ENCODE results near the gene PCMT1. TPM values are rescaled to one million over a fixed set of nuclear protein-coding genes. Genes with fewer than 3 reads are reported as not detected.

Gene PCMT1
- total and polyA plus RNA-seq, 9 of the 15 experiments (the other 6 are each of a cell fraction or from before 2014, with no cell fraction given): 217 to 541 (median 327) TPM

DNA sequence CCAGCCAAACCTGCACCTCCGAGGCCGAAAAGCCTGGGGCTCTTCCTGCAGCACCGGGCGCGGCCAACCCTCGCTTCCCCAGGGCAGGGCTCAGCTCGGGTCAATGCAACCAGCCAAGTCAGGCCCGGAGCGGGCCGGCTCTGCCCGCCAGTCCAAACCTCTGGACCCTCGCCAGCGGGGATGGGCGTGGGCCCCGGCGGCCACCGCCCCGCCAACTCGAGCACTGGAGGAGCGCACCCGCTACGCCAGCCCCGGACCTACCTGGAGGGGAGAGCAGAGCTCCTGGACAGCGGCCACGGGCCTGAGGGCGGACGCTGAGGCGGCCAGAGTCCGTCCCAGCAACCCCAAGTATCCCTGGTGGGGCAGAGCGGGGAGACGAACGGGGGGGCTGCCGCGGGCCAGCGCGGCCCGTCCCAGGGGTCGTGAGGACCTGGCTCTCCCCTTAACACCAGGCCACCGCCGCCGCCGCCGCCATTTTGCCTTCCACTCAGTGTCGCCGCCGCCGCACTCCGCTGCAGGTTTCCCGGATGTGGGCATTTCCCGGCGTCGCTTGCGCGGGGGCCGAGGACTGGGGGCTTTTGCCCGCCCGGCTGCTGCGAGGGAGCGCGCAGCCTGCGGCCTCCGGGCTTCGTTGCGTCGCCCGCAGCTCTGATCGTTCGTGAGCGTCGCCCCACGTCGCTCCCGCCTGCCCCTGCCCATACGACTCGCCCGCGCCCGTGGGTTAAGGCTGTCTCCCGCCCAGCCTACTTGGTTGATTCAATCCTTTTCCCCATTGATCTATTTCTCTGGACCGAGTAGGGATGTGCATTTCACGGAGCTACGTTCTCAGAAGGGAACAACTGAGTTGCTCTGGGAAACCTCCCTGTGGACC lies 31.7 kb upstream of the PCMT1 start, which contains the start of gene LATS1 (continued):
- TF ChIP-seq, protein P1, sequence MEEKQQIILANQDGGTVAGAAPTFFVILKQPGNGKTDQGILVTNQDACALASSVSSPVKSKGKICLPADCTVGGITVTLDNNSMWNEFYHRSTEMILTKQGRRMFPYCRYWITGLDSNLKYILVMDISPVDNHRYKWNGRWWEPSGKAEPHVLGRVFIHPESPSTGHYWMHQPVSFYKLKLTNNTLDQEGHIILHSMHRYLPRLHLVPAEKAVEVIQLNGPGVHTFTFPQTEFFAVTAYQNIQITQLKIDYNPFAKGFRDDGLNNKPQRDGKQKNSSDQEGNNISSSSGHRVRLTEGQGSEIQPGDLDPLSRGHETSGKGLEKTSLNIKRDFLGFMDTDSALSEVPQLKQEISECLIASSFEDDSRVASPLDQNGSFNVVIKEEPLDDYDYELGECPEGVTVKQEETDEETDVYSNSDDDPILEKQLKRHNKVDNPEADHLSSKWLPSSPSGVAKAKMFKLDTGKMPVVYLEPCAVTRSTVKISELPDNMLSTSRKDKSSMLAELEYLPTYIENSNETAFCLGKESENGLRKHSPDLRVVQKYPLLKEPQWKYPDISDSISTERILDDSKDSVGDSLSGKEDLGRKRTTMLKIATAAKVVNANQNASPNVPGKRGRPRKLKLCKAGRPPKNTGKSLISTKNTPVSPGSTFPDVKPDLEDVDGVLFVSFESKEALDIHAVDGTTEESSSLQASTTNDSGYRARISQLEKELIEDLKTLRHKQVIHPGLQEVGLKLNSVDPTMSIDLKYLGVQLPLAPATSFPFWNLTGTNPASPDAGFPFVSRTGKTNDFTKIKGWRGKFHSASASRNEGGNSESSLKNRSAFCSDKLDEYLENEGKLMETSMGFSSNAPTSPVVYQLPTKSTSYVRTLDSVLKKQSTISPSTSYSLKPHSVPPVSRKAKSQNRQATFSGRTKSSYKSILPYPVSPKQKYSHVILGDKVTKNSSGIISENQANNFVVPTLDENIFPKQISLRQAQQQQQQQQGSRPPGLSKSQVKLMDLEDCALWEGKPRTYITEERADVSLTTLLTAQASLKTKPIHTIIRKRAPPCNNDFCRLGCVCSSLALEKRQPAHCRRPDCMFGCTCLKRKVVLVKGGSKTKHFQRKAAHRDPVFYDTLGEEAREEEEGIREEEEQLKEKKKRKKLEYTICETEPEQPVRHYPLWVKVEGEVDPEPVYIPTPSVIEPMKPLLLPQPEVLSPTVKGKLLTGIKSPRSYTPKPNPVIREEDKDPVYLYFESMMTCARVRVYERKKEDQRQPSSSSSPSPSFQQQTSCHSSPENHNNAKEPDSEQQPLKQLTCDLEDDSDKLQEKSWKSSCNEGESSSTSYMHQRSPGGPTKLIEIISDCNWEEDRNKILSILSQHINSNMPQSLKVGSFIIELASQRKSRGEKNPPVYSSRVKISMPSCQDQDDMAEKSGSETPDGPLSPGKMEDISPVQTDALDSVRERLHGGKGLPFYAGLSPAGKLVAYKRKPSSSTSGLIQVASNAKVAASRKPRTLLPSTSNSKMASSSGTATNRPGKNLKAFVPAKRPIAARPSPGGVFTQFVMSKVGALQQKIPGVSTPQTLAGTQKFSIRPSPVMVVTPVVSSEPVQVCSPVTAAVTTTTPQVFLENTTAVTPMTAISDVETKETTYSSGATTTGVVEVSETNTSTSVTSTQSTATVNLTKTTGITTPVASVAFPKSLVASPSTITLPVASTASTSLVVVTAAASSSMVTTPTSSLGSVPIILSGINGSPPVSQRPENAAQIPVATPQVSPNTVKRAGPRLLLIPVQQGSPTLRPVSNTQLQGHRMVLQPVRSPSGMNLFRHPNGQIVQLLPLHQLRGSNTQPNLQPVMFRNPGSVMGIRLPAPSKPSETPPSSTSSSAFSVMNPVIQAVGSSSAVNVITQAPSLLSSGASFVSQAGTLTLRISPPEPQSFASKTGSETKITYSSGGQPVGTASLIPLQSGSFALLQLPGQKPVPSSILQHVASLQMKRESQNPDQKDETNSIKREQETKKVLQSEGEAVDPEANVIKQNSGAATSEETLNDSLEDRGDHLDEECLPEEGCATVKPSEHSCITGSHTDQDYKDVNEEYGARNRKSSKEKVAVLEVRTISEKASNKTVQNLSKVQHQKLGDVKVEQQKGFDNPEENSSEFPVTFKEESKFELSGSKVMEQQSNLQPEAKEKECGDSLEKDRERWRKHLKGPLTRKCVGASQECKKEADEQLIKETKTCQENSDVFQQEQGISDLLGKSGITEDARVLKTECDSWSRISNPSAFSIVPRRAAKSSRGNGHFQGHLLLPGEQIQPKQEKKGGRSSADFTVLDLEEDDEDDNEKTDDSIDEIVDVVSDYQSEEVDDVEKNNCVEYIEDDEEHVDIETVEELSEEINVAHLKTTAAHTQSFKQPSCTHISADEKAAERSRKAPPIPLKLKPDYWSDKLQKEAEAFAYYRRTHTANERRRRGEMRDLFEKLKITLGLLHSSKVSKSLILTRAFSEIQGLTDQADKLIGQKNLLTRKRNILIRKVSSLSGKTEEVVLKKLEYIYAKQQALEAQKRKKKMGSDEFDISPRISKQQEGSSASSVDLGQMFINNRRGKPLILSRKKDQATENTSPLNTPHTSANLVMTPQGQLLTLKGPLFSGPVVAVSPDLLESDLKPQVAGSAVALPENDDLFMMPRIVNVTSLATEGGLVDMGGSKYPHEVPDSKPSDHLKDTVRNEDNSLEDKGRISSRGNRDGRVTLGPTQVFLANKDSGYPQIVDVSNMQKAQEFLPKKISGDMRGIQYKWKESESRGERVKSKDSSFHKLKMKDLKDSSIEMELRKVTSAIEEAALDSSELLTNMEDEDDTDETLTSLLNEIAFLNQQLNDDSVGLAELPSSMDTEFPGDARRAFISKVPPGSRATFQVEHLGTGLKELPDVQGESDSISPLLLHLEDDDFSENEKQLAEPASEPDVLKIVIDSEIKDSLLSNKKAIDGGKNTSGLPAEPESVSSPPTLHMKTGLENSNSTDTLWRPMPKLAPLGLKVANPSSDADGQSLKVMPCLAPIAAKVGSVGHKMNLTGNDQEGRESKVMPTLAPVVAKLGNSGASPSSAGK (IDR thresholded peaks at IDR 0.05): peak; percentile 80
- TF ChIP-seq KAT7 (CRISPR knock-in tag; IDR thresholded peaks at IDR 0.05; ENCODE audit: borderline replicate concordance) (peak; percentile 94), POLR2AphosphoS5 (IDR thresholded peaks at IDR 0.05; ENCODE audit: control insufficient read depth, insufficient read depth, low read depth, low read length) (peak; percentile 86), ZNF165 (CRISPR knock-in tag; IDR thresholded peaks at IDR 0.05; ENCODE audit: borderline replicate concordance) (peak; percentile 58; the same call in 1 of the 2 replicates), ZNF707 (CRISPR knock-in tag; conservative IDR thresholded peaks at IDR 0.05) (no peak), DACH1 (IDR thresholded peaks at IDR 0.05; ENCODE audit: partially characterized antibody) (peak; percentile 9), RFX1 (IDR thresholded peaks at IDR 0.05) (no peak), KLF1 (tag; IDR thresholded peaks at IDR 0.05) (peak; percentile 91)
- TF ChIP-seq, protein P2, sequence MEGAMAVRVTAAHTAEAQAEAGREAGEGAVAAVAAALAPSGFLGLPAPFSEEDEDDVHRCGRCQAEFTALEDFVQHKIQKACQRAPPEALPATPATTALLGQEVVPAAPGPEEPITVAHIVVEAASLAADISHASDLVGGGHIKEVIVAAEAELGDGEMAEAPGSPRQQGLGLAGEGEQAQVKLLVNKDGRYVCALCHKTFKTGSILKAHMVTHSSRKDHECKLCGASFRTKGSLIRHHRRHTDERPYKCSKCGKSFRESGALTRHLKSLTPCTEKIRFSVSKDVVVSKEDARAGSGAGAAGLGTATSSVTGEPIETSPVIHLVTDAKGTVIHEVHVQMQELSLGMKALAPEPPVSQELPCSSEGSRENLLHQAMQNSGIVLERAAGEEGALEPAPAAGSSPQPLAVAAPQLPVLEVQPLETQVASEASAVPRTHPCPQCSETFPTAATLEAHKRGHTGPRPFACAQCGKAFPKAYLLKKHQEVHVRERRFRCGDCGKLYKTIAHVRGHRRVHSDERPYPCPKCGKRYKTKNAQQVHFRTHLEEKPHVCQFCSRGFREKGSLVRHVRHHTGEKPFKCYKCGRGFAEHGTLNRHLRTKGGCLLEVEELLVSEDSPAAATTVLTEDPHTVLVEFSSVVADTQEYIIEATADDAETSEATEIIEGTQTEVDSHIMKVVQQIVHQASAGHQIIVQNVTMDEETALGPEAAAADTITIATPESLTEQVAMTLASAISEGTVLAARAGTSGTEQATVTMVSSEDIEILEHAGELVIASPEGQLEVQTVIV (CRISPR knock-in tag; IDR thresholded peaks at IDR 0.05; ENCODE audit: borderline replicate concordance): no peak
- TF ChIP-seq, protein P3, sequence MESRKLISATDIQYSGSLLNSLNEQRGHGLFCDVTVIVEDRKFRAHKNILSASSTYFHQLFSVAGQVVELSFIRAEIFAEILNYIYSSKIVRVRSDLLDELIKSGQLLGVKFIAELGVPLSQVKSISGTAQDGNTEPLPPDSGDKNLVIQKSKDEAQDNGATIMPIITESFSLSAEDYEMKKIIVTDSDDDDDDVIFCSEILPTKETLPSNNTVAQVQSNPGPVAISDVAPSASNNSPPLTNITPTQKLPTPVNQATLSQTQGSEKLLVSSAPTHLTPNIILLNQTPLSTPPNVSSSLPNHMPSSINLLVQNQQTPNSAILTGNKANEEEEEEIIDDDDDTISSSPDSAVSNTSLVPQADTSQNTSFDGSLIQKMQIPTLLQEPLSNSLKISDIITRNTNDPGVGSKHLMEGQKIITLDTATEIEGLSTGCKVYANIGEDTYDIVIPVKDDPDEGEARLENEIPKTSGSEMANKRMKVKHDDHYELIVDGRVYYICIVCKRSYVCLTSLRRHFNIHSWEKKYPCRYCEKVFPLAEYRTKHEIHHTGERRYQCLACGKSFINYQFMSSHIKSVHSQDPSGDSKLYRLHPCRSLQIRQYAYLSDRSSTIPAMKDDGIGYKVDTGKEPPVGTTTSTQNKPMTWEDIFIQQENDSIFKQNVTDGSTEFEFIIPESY (CRISPR knock-in tag; IDR thresholded peaks at IDR 0.05): peak; percentile 48; the same call in 1 of the 2 replicates
